Fibroblast of skin of left biceps (primary cell): ENCODE results near the gene SYNGR1.

ENCODE experiments used
- DNase-seq, 2 experiments: peaks; one replicate each; pipeline ENCODE4 v3.0.0-alpha.2; 2013; ENCODE audit warnings: low read depth in 2 of 2

Gene SYNGR1

GRCh38 chr22:39349967-39350726 is at the start of gene SYNGR1:
TSS of gene SYNGR1 (plus strand) at chr22:39349991. CDS start at chr22:39350011, 20 bp downstream.
- DNase-seq = no peak

- no peak for DNase-seq
Observed at GRCh38 chr22:39300186-39300830, 49.5 kb upstream of the SYNGR1 start.

GRCh38 chr22:39301108-39301507 is 48.7 kb upstream of the SYNGR1 start:
- no peak for DNase-seq

DNA sequence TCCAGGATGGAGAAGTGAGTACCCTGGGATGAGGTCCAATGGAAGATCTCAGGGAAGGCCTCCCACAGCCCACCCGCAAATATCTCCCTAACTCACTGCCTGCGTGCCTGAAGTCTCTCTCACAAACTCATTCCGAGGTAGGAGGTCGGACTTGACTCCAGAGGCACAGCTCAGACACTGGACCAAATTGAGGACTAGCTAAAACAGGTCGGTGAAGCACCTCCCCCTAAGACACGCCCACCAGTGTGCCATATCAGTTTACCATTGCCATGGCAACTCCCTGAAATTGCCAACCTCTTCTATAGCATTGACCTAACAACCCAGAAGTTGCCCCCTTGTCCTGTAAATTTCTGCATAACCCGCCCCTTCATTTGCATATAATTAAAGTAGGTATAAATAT is 47.9 kb upstream of the SYNGR1 start:
- no peak for DNase-seq

DNA sequence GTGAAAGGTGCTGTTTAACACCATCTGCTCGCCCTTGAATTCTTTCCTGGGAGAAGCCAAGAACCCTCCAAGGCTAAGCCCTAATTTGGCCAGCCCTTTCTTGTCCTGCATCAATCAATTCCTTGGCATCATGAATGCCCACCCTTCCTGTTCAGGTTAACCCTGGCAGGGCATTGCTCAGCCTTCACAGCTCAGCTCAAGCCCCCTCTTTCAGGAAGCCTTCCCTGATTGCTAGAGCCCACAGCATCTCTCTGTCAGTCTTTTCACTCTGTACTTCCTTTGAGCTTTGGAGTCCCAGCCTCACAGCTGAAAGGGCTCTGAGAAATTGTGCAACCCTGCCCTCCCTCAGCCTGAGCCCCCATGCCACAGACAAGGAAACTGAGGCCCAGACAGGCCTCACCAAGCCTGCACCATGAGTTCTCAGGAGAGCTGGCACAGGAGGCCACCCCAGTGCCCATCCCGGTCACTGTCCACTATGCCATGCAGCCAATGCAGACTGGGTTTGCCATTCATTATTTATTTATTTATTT is 47.3 kb upstream of the SYNGR1 start:
- DNase-seq = no peak

DNA sequence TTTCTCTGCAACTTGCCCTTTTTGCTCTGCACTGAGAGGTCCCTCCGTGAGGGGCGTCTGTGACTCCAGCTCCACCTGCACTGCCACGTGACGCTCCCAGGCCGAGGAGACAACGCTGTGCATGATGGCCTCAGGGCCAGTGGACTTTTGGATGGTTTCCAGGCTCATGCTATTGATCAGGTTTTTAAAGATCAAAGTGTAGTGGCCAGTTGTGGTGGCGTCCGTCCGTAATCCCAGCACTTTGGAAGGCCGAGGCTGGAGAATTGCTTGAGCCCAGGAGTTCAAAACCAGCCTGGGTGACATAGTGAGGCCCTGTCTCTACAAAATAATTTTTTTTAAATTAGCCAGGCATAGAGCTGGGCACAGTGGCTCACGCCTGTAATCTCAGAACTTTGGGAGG is 46.4 kb upstream of the SYNGR1 start:
- DNase-seq = no peak

- DNase-seq = no peak
Observed at GRCh38 chr22:39303892-39304671, 45.7 kb upstream of the SYNGR1 start.

- no peak for DNase-seq
Observed at GRCh38 chr22:39306456-39307361, 43.1 kb upstream of the SYNGR1 start.

GRCh38 chr22:39308614-39309363 is 41.0 kb upstream of the SYNGR1 start:
- DNase-seq = peak; percentile 92 to 93

DNA sequence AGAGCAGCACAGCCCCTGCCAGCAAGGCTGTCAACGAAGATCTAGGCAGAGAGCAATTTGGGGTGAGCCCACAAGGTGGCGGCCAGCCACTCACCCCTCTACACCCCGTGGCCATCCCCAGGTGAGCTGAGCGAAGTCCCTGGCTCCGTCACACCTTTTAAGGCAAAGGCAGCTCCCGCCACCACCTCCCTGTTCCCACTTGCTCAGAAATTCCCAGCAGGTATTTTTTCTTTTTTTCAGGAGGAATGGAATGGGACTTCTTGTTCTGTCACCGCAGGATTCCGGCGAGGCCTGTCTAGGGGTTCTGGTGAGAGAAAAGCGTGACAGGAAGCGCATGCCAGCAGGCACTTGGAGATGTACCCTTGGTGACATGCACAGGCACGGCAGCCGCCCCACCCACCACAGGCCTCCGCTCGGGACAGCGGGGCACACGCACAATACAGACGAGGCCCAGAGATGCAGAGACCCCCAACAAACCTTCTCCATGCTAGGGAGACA is 40.4 kb upstream of the SYNGR1 start:
- no peak for DNase-seq

- DNase-seq = no peak
Observed at GRCh38 chr22:39309881-39310714, 39.7 kb upstream of the SYNGR1 start.

GRCh38 chr22:39311592-39312400 is 38.0 kb upstream of the SYNGR1 start:
- DNase-seq = no peak

- DNase-seq = no peak
Observed at GRCh38 chr22:39312410-39312809, 37.4 kb upstream of the SYNGR1 start.

- no peak for DNase-seq
Observed at GRCh38 chr22:39313258-39314001, 36.4 kb upstream of the SYNGR1 start.

- no peak for DNase-seq
Observed at GRCh38 chr22:39314251-39314971, 35.4 kb upstream of the SYNGR1 start.

DNA sequence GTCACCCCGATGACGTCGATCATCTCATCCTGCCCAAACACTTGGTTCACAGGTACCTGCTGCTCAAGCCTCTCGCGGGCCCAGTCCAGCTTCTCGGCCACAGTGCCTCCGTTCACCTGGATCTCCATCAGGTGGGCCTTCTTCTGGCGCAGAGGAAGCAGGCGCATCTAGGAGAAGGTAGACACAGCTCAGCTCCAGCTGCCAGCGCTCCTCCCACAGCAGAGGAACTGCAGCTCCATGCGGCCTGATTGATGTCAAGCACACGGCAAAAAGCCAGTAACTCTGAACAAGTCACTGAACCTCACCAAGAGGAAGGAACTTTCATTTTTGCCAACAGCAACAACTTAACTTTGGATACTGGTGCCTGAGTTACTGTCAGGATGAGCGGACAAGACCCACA is 34.4 kb upstream of the SYNGR1 start:
- DNase-seq = no peak

- peak in 1 of 2 experiments; percentile 69 for DNase-seq
Observed at GRCh38 chr22:39316440-39317083, 33.2 kb upstream of the SYNGR1 start.
